Karpas-422 (cell line): ENCODE data around the gene TTC27. TPM values are rescaled to one million over a fixed set of nuclear protein-coding genes. Genes with fewer than 3 reads are reported as not detected.

ENCODE experiments used
- DNase-seq: peaks from one replicate; pipeline ENCODE4 v3.0.0-alpha.2; 2015
- H2AFZ ChIP-seq: fragments of 200-600 bp; sonication (generic); 2 replicates; pipeline ENCODE4 v1.6.1; 2014; ENCODE audit warnings: antibody characterized with exemption, low read length, mixed read lengths
- H3K27ac ChIP-seq: fragments of 200-600 bp; sonication (generic); 2 replicates; pipeline ENCODE4 v1.5.1; 2014; ENCODE audit warnings: mild to moderate bottlenecking, low read length, moderate library complexity
- H3K27me3 ChIP-seq: fragments of 200-600 bp; sonication (generic); 2 replicates; pipeline ENCODE4 v1.6.1; 2014; ENCODE audit warnings: low read length, mixed read lengths
- H3K36me3 ChIP-seq: fragments of 200-600 bp; sonication (generic); 2 replicates; pipeline ENCODE4 v1.6.1; 2014; ENCODE audit warnings: low read length, mixed read lengths; ENCODE audit not compliant: insufficient read depth
- H3K4me1 ChIP-seq: fragments of 200-600 bp; sonication (generic); 2 replicates; pipeline ENCODE4 v1.6.1; 2014; ENCODE audit warnings: mild to moderate bottlenecking, low read length, mixed read lengths
- H3K4me2 ChIP-seq: fragments of 200-600 bp; sonication (generic); 2 replicates; pipeline ENCODE4 v1.6.1; 2014; ENCODE audit warnings: low read length, low read depth, mild to moderate bottlenecking; ENCODE audit not compliant: poor library complexity, severe bottlenecking
- H3K4me3 ChIP-seq: fragments of 200-600 bp; sonication (generic); 2 replicates; pipeline ENCODE4 v1.5.1; 2014; ENCODE audit warnings: mild to moderate bottlenecking, antibody characterized with exemption, low read length, mixed read lengths
- H3K79me2 ChIP-seq: fragments of 200-600 bp; sonication (generic); 2 replicates; pipeline ENCODE4 v1.6.1; 2014; ENCODE audit warnings: mild to moderate bottlenecking, low read length, mixed read lengths
- H3K9ac ChIP-seq: fragments of 200-600 bp; sonication (generic); 2 replicates; pipeline ENCODE4 v1.6.0; 2014; ENCODE audit warnings: low read length
- H3K9me2 ChIP-seq: fragments of 200-600 bp; sonication (generic), shearing (Covaris generic); replicated peaks from 2 replicates; pipeline ENCODE4 v1.6.0; 2014; ENCODE audit warnings: mild to moderate bottlenecking, low read length, moderate library complexity; ENCODE audit not compliant: insufficient read depth
- H3K9me3 ChIP-seq: fragments of 300-700, 200-600 bp; sonication (generic); 2 replicates; pipeline ENCODE4 v1.6.1; 2014; ENCODE audit warnings: low read length, mixed read lengths
- H4K20me1 ChIP-seq: fragments of 200-600 bp; sonication (generic); 2 replicates; pipeline ENCODE4 v1.6.1; 2014; ENCODE audit warnings: mild to moderate bottlenecking, antibody characterized with exemption, low read length, low read depth; ENCODE audit not compliant: insufficient read depth
- total RNA-seq: library from RNA; depleted of rRNA; stranded (reverse); fragments of >200 nt; shearing (Covaris generic); gene quantifications from 2 replicates; pipeline ENCODE4 v1.2.3, GENCODE V29; 2014; ENCODE audit warnings: low replicate concordance

Gene TTC27
- total RNA-seq, 1 experiment from 2014 or later, result 26.8 TPM

GRCh38 chr2:32788114-32788513 lies 160.3 kb downstream of the TTC27 start:
- no peak overlapping the region for H3K4me3 ChIP-seq
- H3K4me2 ChIP-seq, result no peak overlapping the region
- no peaks in the 10 kb centered on the region for H4K20me1 ChIP-seq
- no peaks in the 10 kb centered on the region for H3K4me1 ChIP-seq
- H3K9me3 ChIP-seq, result no peaks in the 10 kb centered on the region
- no peak overlapping the region for H3K9ac ChIP-seq
- no peaks in the 10 kb centered on the region for H3K79me2 ChIP-seq
- H3K27me3 ChIP-seq, result no peaks in the 10 kb centered on the region
- no peak for DNase-seq
- H3K9me2 ChIP-seq, result no peaks in the 10 kb centered on the region
- no peak overlapping the region for H3K27ac ChIP-seq
- no peaks in the 10 kb centered on the region for H3K36me3 ChIP-seq
- H2AFZ ChIP-seq, result no peak overlapping the region

- Histone ChIP-seq H3K9me3 (no peaks in the 10 kb centered on the region), H4K20me1 (no peaks in the 10 kb centered on the region), H2AFZ (no peak overlapping the region), H3K27me3 (no peaks in the 10 kb centered on the region), H3K4me3 (no peak overlapping the region), H3K4me1 (no peaks in the 10 kb centered on the region), H3K27ac (no peak overlapping the region), H3K4me2 (no peak overlapping the region), H3K36me3 (no peaks in the 10 kb centered on the region), H3K9me2 (no peaks in the 10 kb centered on the region), H3K9ac (no peak overlapping the region), H3K79me2 (no peaks in the 10 kb centered on the region)
- no peak for DNase-seq
Measured at GRCh38 chr2:32792416-32792815, 164.6 kb downstream of the TTC27 start.

- H3K36me3 ChIP-seq, result no peaks in the 10 kb centered on the region
- H4K20me1 ChIP-seq, result no peaks in the 10 kb centered on the region
- no peak overlapping the region for H3K9ac ChIP-seq
- H3K79me2 ChIP-seq, result no peaks in the 10 kb centered on the region
- H3K27ac ChIP-seq, result no peak overlapping the region
- H3K4me3 ChIP-seq, result no peak overlapping the region
- DNase-seq, result no peak
- no peaks in the 10 kb centered on the region for H3K9me2 ChIP-seq
- no peaks in the 10 kb centered on the region for H3K27me3 ChIP-seq
- H2AFZ ChIP-seq, result no peak overlapping the region
- H3K4me1 ChIP-seq, result peaks cover 6% of the 10 kb centered on the region
- no peaks in the 10 kb centered on the region for H3K9me3 ChIP-seq
- H3K4me2 ChIP-seq, result no peak overlapping the region
Measured at GRCh38 chr2:32798829-32799228, 171.0 kb downstream of the TTC27 start.

GRCh38 chr2:32801741-32802140 lies 173.9 kb downstream of the TTC27 start:
- no peaks in the 10 kb centered on the region for H3K79me2 ChIP-seq
- H3K4me3 ChIP-seq, result no peak overlapping the region
- no peaks in the 10 kb centered on the region for H3K36me3 ChIP-seq
- H3K9me3 ChIP-seq, result no peaks in the 10 kb centered on the region
- H3K4me1 ChIP-seq, result peaks cover 6% of the 10 kb centered on the region
- no peaks in the 10 kb centered on the region for H3K27me3 ChIP-seq
- DNase-seq, result no peak
- H3K4me2 ChIP-seq, result no peak overlapping the region
- no peaks in the 10 kb centered on the region for H3K9me2 ChIP-seq
- H3K27ac ChIP-seq, result no peak overlapping the region
- H2AFZ ChIP-seq, result no peak overlapping the region
- no peaks in the 10 kb centered on the region for H4K20me1 ChIP-seq
- no peak overlapping the region for H3K9ac ChIP-seq

GRCh38 chr2:32802877-32803276 lies 175.0 kb downstream of the TTC27 start:
- H3K27me3 ChIP-seq, result no peaks in the 10 kb centered on the region
- H3K9me2 ChIP-seq, result no peaks in the 10 kb centered on the region
- no peaks in the 10 kb centered on the region for H3K9me3 ChIP-seq
- no peaks in the 10 kb centered on the region for H3K79me2 ChIP-seq
- H3K4me2 ChIP-seq, result no peak overlapping the region
- no peak for DNase-seq
- H3K4me1 ChIP-seq, result peaks cover 6% of the 10 kb centered on the region
- no peaks in the 10 kb centered on the region for H3K36me3 ChIP-seq
- no peak overlapping the region for H3K4me3 ChIP-seq
- H2AFZ ChIP-seq, result no peak overlapping the region
- no peaks in the 10 kb centered on the region for H4K20me1 ChIP-seq
- H3K9ac ChIP-seq, result no peak overlapping the region
- H3K27ac ChIP-seq, result no peak overlapping the region

- H3K9me2 ChIP-seq, result no peaks in the 10 kb centered on the region
- no peak overlapping the region for H2AFZ ChIP-seq
- peaks cover 6% of the 10 kb centered on the region for H3K4me1 ChIP-seq
- H3K9me3 ChIP-seq, result no peaks in the 10 kb centered on the region
- no peaks in the 10 kb centered on the region for H3K27me3 ChIP-seq
- no peak overlapping the region for H3K27ac ChIP-seq
- DNase-seq, result no peak
- no peaks in the 10 kb centered on the region for H3K79me2 ChIP-seq
- H4K20me1 ChIP-seq, result no peaks in the 10 kb centered on the region
- H3K9ac ChIP-seq, result no peak overlapping the region
- H3K4me3 ChIP-seq, result no peak overlapping the region
- no peaks in the 10 kb centered on the region for H3K36me3 ChIP-seq
- no peak overlapping the region for H3K4me2 ChIP-seq
Measured at GRCh38 chr2:32804205-32804604, 176.4 kb downstream of the TTC27 start.

- Histone ChIP-seq H3K27ac (no peak overlapping the region), H3K79me2 (no peaks in the 10 kb centered on the region), H3K27me3 (no peaks in the 10 kb centered on the region), H3K4me3 (no peak overlapping the region), H3K4me2 (no peak overlapping the region), H3K4me1 (peaks cover 6% of the 10 kb centered on the region), H2AFZ (no peak overlapping the region), H4K20me1 (no peaks in the 10 kb centered on the region), H3K9me2 (no peaks in the 10 kb centered on the region), H3K9ac (no peak overlapping the region), H3K36me3 (no peaks in the 10 kb centered on the region), H3K9me3 (no peaks in the 10 kb centered on the region)
- no peak for DNase-seq
Measured at GRCh38 chr2:32805104-32806095, 177.6 kb downstream of the TTC27 start.

- no peaks in the 10 kb centered on the region for H3K79me2 ChIP-seq
- H3K9me2 ChIP-seq, result no peaks in the 10 kb centered on the region
- no peaks in the 10 kb centered on the region for H3K9me3 ChIP-seq
- H3K27me3 ChIP-seq, result no peaks in the 10 kb centered on the region
- DNase-seq, result no peak
- no peaks in the 10 kb centered on the region for H3K36me3 ChIP-seq
- no peak overlapping the region for H3K9ac ChIP-seq
- H2AFZ ChIP-seq, result no peak overlapping the region
- no peak overlapping the region for H3K4me2 ChIP-seq
- H4K20me1 ChIP-seq, result no peaks in the 10 kb centered on the region
- H3K27ac ChIP-seq, result no peak overlapping the region
- H3K4me1 ChIP-seq, result peaks cover 6% of the 10 kb centered on the region
- H3K4me3 ChIP-seq, result no peak overlapping the region
Measured at GRCh38 chr2:32806857-32807256, 179.0 kb downstream of the TTC27 start.
